ENCODE data around the gene EVI5.

The EVI5 gene

DNA sequence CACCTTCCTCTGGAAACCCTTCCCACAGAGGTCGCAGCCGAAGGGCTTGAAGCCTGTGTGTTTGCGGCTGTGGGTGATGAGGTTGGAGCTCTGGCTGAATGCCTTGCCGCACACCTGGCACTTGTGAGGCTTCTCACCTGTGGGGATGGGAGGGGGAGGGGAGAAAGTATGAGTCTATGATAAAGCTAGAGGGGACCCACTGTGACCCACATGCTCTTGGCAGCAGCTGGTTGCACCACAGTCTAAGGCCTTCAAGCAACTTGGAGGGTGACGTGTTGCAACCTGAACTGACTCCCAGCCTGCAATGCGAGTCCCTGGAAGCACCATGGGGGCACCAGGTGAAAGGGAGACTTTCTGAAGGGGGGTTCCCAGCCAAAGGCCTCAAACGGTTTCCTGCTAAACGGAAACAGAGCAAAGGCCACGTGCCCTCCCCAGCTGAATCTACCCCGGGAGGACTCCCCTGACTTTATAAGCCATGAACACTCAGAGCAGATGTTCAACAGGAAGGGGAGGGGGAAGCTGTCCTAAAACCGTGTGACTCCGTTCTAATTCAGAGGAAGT is 308.8 kb downstream of the EVI5 start:
- Histone ChIP-seq H2AFZ (ENCODE audit: low read depth, low read length) (no peak overlapping the region), H3K27me3 (ENCODE audit: insufficient read depth, low read length, poor library complexity) (no peaks in the 10 kb centered on the region), H3K79me2 (ENCODE audit: insufficient read depth, low read length) (peaks cover 64% of the 10 kb centered on the region), H3K4me1 (ENCODE audit: insufficient read depth, low read length) (peaks cover 81% of the 10 kb centered on the region), H3K9me3 (ENCODE audit: insufficient read depth, low read length, severe bottlenecking) (no peaks in the 10 kb centered on the region), H3K36me3 (ENCODE audit: insufficient read depth, low read length) (peaks cover 85% of the 10 kb centered on the region), H3K9ac (ENCODE audit: low read depth, low read length) (peak overlapping the region; percentile 98), H3K4me3 (ENCODE audit: low read depth in 1 of 2, low read length in 2 of 2) (peak overlapping the region in 1 of 2 experiments; percentile 31; a peak in 1 of 4 replicates), H3K4me2 (ENCODE audit: insufficient read depth, low read length) (peak overlapping the region; percentile 68), H4K20me1 (ENCODE audit: insufficient read depth, low read length) (peaks cover 19% of the 10 kb centered on the region), H3K27ac (ENCODE audit: low read length) (peak overlapping the region; percentile 92)
- DNase-seq (peak; percentile 98), ATAC-seq (ENCODE audit: insufficient read depth, low read depth) (peak; percentile 90)
- no peak for TF ChIP-seq EZH2 (IDR thresholded peaks at IDR 0.05; ENCODE audit: borderline replicate concordance, low read depth, low read length, severe bottlenecking)
- no peak for TF ChIP-seq CTCF (IDR thresholded peaks at IDR 0.05; ENCODE audit: borderline replicate concordance, extremely low read depth, low read length, poor library complexity, severe bottlenecking)

DNA sequence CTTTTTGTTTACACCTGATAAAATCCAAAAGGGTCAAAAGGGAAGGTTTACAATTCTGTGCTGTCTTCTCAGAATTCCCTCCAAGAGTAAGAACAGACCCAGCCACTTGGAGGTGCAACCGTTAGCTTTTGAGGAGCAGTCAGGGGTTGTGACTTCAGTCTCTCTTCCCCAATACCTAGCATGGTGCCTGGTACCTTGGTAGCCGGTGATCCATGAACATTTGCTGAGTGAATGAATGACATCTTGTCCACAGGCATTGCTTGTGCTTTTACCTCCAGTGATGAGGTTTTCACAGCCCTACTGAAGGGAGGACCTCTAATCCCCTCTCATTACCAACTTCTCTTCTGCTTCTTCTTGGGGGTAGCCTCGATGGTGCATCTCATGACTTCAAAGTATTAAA is 309.9 kb downstream of the EVI5 start:
- Histone ChIP-seq H3K9me3 (ENCODE audit: insufficient read depth, low read length, severe bottlenecking) (no peaks in the 10 kb centered on the region), H2AFZ (ENCODE audit: low read depth, low read length) (no peak overlapping the region), H3K4me3 (ENCODE audit: low read depth in 1 of 2, low read length in 2 of 2) (peak overlapping the region in 1 of 2 experiments; percentile 8; a peak in 1 of 4 replicates), H3K27me3 (ENCODE audit: insufficient read depth, low read length, poor library complexity) (no peaks in the 10 kb centered on the region), H4K20me1 (ENCODE audit: insufficient read depth, low read length) (peaks cover 16% of the 10 kb centered on the region), H3K27ac (ENCODE audit: low read length) (peak overlapping the region; percentile 92), H3K4me1 (ENCODE audit: insufficient read depth, low read length) (peaks cover 73% of the 10 kb centered on the region), H3K79me2 (ENCODE audit: insufficient read depth, low read length) (peaks cover 53% of the 10 kb centered on the region), H3K36me3 (ENCODE audit: insufficient read depth, low read length) (peaks cover 83% of the 10 kb centered on the region), H3K9ac (ENCODE audit: low read depth, low read length) (peak overlapping the region; percentile 41; the same call in 1 of the 2 replicates), H3K4me2 (ENCODE audit: insufficient read depth, low read length) (peak overlapping the region; percentile 54)
- DNase-seq (peak; percentile 6), ATAC-seq (ENCODE audit: insufficient read depth, low read depth) (no peak)
- TF ChIP-seq CTCF (IDR thresholded peaks at IDR 0.05; ENCODE audit: borderline replicate concordance, extremely low read depth, low read length, poor library complexity, severe bottlenecking) (peak; percentile 7), EZH2 (IDR thresholded peaks at IDR 0.05; ENCODE audit: borderline replicate concordance, low read depth, low read length, severe bottlenecking) (no peak)

DNA sequence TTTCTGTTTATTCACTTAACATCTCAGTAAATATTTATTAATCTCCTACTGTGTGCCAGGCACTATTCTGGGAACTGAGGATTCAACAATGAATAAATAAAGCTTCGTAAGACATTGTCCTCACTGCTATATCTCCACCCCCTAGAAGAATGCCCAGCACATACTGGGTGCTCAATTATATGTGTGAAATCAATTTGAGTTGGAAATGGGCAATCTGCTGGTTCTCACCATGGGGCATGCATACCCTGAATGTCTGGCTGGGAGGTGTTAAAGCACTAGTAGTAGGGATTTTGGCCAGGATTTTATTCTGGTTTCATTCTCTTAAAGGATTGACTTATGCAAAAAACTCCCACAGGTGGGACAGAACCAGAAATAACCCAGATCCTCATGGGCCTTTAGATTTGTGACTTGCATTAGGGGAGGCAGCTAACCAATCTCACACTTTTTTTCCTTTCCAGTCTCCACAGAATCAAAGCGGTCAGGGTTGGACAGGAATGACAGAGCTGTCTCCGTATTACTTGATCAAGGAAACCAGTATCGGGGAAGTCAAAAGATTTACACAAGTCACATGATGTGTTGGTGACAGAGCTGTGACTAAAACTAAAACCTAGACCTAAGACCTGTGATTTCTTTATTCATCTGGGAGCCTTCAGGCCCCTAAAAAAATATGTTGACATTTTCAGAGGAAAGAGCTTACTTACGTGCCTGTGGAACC is 311.0 kb downstream of the EVI5 start:
- H3K36me3 ChIP-seq (ENCODE audit: insufficient read depth, low read length) = peaks cover 73% of the 10 kb centered on the region
- no peak overlapping the region for H3K9ac ChIP-seq (ENCODE audit: low read depth, low read length)
- H4K20me1 ChIP-seq (ENCODE audit: insufficient read depth, low read length) = peaks cover 12% of the 10 kb centered on the region
- peak overlapping the region; percentile 17; the same call in 1 of the 2 replicates for H3K4me2 ChIP-seq (ENCODE audit: insufficient read depth, low read length)
- TF ChIP-seq CTCF (IDR thresholded peaks at IDR 0.05; ENCODE audit: borderline replicate concordance, extremely low read depth, low read length, poor library complexity, severe bottlenecking) = no peak
- no peak for TF ChIP-seq EZH2 (IDR thresholded peaks at IDR 0.05; ENCODE audit: borderline replicate concordance, low read depth, low read length, severe bottlenecking)
- peak overlapping the region; percentile 92 for H3K27ac ChIP-seq (ENCODE audit: low read length)
- H3K4me1 ChIP-seq (ENCODE audit: insufficient read depth, low read length) = peaks cover 63% of the 10 kb centered on the region
- H3K4me3 ChIP-seq (ENCODE audit: low read depth in 1 of 2, low read length in 2 of 2) = no peak overlapping the region
- ATAC-seq (ENCODE audit: insufficient read depth, low read depth) (no peak), DNase-seq (no peak)
- H3K9me3 ChIP-seq (ENCODE audit: insufficient read depth, low read length, severe bottlenecking) = no peaks in the 10 kb centered on the region
- H2AFZ ChIP-seq (ENCODE audit: low read depth, low read length) = no peak overlapping the region
- H3K27me3 ChIP-seq (ENCODE audit: insufficient read depth, low read length, poor library complexity) = no peaks in the 10 kb centered on the region
- H3K79me2 ChIP-seq (ENCODE audit: insufficient read depth, low read length) = peaks cover 42% of the 10 kb centered on the region

Data from DND-41 (cell line).